A549 (cell line): ENCODE data around the gene MYO6. TPM values are rescaled to one million over a fixed set of nuclear protein-coding genes. Genes with fewer than 3 reads are reported as not detected.

ENCODE experiments used
- ATAC-seq, 2 experiments: fragments of 200-7000 bp in 1 of 2; fragments of >200 bp in 1 of 2; cut with Nextera tagmentation in 1 of 2; cut with Tn5 transposase in 1 of 2; 3 replicates each; pipeline versions ENCODE4 v1.8.0 to v1.9.1; 2018 to 2020; ENCODE audit warnings: mild to moderate bottlenecking in 1 of 2, moderate library complexity in 1 of 2
- CTCF ChIA-PET: fragments of 300-600 bp; sonication (Branson Sonifier 250); formaldehyde crosslinking; extraction: SDS; loops from one replicate; lab custom pipeline; 2021; ENCODE audit warnings: antibody characterized with exemption, inconsistent platforms; lab: Yijun Ruan, JAX
- POLR2A ChIA-PET: fragments of 350-600 bp; formaldehyde crosslinking; extraction: SDS; loops from one replicate; lab custom pipeline; 2021; ENCODE audit warnings: antibody characterized with exemption, inconsistent platforms; lab: Yijun Ruan, JAX
- DNase-seq, 2 experiments: peaks; one replicate each; pipeline versions ENCODE4 v3.0.0 to v3.0.0-alpha.2; 2011 to 2016; ENCODE audit warnings: low read depth in 1 of 2, low spot score in 1 of 2
- FAIRE-seq: peaks from 2 replicates; lab custom pipeline; 2011; peaks lifted over from hg19 to GRCh38; lab: Jason Lieb, UNC
- H3K27ac ChIP-seq, 2 experiments: fragments of >200 bp; sonication (Bioruptor Twin); formaldehyde crosslinking; 3 replicates each; pipeline ENCODE4 v1.5.1; 2016 to 2017
- H3K4me1 ChIP-seq: fragments of >200 bp; sonication (Bioruptor Twin); formaldehyde crosslinking; 3 replicates; pipeline ENCODE4 v1.6.1; 2016
- H3K4me2 ChIP-seq: fragments of >200 bp; sonication (Bioruptor Twin); formaldehyde crosslinking; 3 replicates; pipeline ENCODE4 v1.6.1; 2016
- H3K4me3 ChIP-seq: fragments of >200 bp; sonication (Bioruptor Twin); formaldehyde crosslinking; 3 replicates; pipeline ENCODE4 v1.5.1; 2016
- H3K9me3 ChIP-seq: fragments of >200 bp; sonication (Bioruptor Twin); formaldehyde crosslinking; 3 replicates; pipeline ENCODE4 v1.6.1; 2016
- ATOH8 ChIP-seq: fragments of 250-450 bp; sonication (Bioruptor Pico); IDR thresholded peaks from 2 replicates; pipeline ENCODE4 v1.5.0; 2020; ENCODE audit warnings: low read depth, mild to moderate bottlenecking, moderate library complexity
- CBX2 ChIP-seq: fragments of 200-600 bp; sonication (generic); IDR thresholded peaks from 2 replicates; pipeline ENCODE4 v1.6.1; 2016; ENCODE audit warnings: low read depth, mild to moderate bottlenecking, borderline replicate concordance
- CBX8 ChIP-seq: fragments of 200-600 bp; sonication (generic); IDR thresholded peaks from 2 replicates; pipeline ENCODE4 v1.6.1; 2016
- CHD2 ChIP-seq: fragments of 150-350 bp; IDR thresholded peaks from 2 replicates; pipeline ENCODE4 v1.6.1; 2014; ENCODE audit warnings: low read length; ENCODE audit not compliant: partially characterized antibody
- FOSL2 ChIP-seq, 2 experiments: fragments of 450-650 bp in 1 of 2; fragments of >200 bp in 1 of 2; sonication (Bioruptor Twin) in 1 of 2; formaldehyde crosslinking; IDR thresholded peaks; 2 replicates each; pipeline versions ENCODE4 v1.5.0 to v1.6.1; 2016 to 2020; ENCODE audit warnings: mild to moderate bottlenecking in 1 of 2, moderate library complexity in 1 of 2
- GATA3 ChIP-seq: IDR thresholded peaks from 2 replicates; pipeline ENCODE4 v1.6.1; 2012; ENCODE audit warnings: borderline replicate concordance
- HDAC2 ChIP-seq: fragments of 200-600 bp; sonication (generic); IDR thresholded peaks from 2 replicates; pipeline ENCODE4 v1.6.1; 2016
- HEYL ChIP-seq: fragments of 250-450 bp; sonication (Bioruptor Pico); IDR thresholded peaks from 2 replicates; pipeline ENCODE4 v1.8.0; 2021; ENCODE audit warnings: mild to moderate bottlenecking, moderate library complexity
- HMGXB4 ChIP-seq: fragments of 250-450 bp; sonication (Bioruptor Pico); IDR thresholded peaks from 2 replicates; pipeline ENCODE4 v1.5.0; 2021; ENCODE audit warnings: mild to moderate bottlenecking, moderate library complexity, borderline replicate concordance
- HOXB5 ChIP-seq: fragments of 250-450 bp; sonication (Bioruptor Pico); IDR thresholded peaks from 2 replicates; pipeline ENCODE4 v1.5.0; 2020; ENCODE audit warnings: mild to moderate bottlenecking, moderate library complexity
- JUN ChIP-seq, 2 experiments: fragments of >200 bp; sonication (Bioruptor Twin); formaldehyde crosslinking; IDR thresholded peaks; 2 replicates in 1 of 2; 3 replicates in 1 of 2; pipeline ENCODE4 v1.6.1; 2016 to 2017
- MAFK ChIP-seq: fragments of 450-650 bp; IDR thresholded peaks from 2 replicates; pipeline ENCODE4 v1.6.1; 2014; ENCODE audit not compliant: partially characterized antibody
- MAX ChIP-seq: IDR thresholded peaks from 2 replicates; pipeline ENCODE4 v1.6.1; 2012
- NPAS2 ChIP-seq: fragments of 250-450 bp; sonication (Bioruptor Pico); IDR thresholded peaks from 2 replicates; pipeline ENCODE4 v1.8.0; 2022; ENCODE audit warnings: mild to moderate bottlenecking, moderate library complexity, borderline replicate concordance
- PHF8 ChIP-seq: fragments of 200-600 bp; sonication (generic); IDR thresholded peaks from 2 replicates; pipeline ENCODE4 v1.6.1; 2016; ENCODE audit warnings: low read depth, mild to moderate bottlenecking, antibody characterized with exemption, moderate library complexity, borderline replicate concordance
- POLR2AphosphoS2 ChIP-seq: conservative IDR thresholded peaks from 2 replicates; pipeline ENCODE4 v1.6.1; 2012; ENCODE audit warnings: low read length, improper control_type of control experiment, inconsistent platforms
- RAD21 ChIP-seq, 2 experiments: fragments of >200 bp in 1 of 2; sonication (Bioruptor Twin) in 1 of 2; formaldehyde crosslinking in 1 of 2; IDR thresholded peaks in 1 of 2; conservative IDR thresholded peaks in 1 of 2; 2 replicates in 1 of 2; 3 replicates in 1 of 2; pipeline ENCODE4 v1.6.1; 2012 to 2018; ENCODE audit warnings: inconsistent platforms in 1 of 2
- REST ChIP-seq: fragments of 200-600 bp; sonication (generic); IDR thresholded peaks from 2 replicates; pipeline ENCODE4 v1.6.1; 2016; ENCODE audit warnings: antibody characterized with exemption, mild to moderate bottlenecking, moderate library complexity
- RFX5 ChIP-seq: fragments of 450-650 bp; IDR thresholded peaks from 2 replicates; pipeline ENCODE4 v1.7.1; 2014; ENCODE audit warnings: antibody characterized with exemption, mild to moderate bottlenecking, moderate library complexity
- RNF2 ChIP-seq: fragments of 200-600 bp; sonication (generic); IDR thresholded peaks from 2 replicates; pipeline ENCODE4 v1.6.1; 2016; ENCODE audit warnings: low read depth, mild to moderate bottlenecking, antibody characterized with exemption, moderate library complexity, borderline replicate concordance
- ZNF302 ChIP-seq: fragments of 250-450 bp; sonication (Bioruptor Pico); IDR thresholded peaks from 2 replicates; pipeline ENCODE4 v1.9.0; 2021; ENCODE audit warnings: inconsistent platforms, mild to moderate bottlenecking, moderate library complexity
- ZSCAN20 ChIP-seq: fragments of 250-450 bp; sonication (Bioruptor Pico); IDR thresholded peaks from 2 replicates; pipeline ENCODE4 v1.8.0; 2022; ENCODE audit warnings: mild to moderate bottlenecking, moderate library complexity
- WGBS: methylation state at CpG from one replicate; pipeline ENCODE4 v1.1.6; 2017; ENCODE audit errors: missing lambda C conversion rate; 5-methylcytosine and 5-hydroxymethylcytosine counted together
- polyA plus RNA-seq, 4 experiments: library from polyadenylated mRNA; depleted of rRNA in 3 of 4; stranded (reverse); fragments of >200 nt; fragmentation: RNase III in 1 of 4; extraction: RNeasy Plus Mini Kit Qiagen cat#74134 plus additional on column Dnase treatment in 1 of 4; gene quantifications; 2 replicates in 3 of 4; 3 replicates in 1 of 4; pipeline ENCODE4 v1.2.3, GENCODE V29; 2011 to 2017

The MYO6 gene
- polyA plus RNA-seq, 2 of the 4 experiments (the other 2 are of a cell fraction), result 10.8 to 17.3 TPM

- POLR2A ChIA-PET, result no interaction called here
- Histone ChIP-seq H3K4me1 (no peaks in the 10 kb centered on the region), H3K4me2 (no peak overlapping the region)
These were observed 51.1 kb downstream of the MYO6 start for GRCh38 chr6:75800133-75800532.

GRCh38 chr6:75800708-75801505 is 51.9 kb downstream of the MYO6 start:
- H3K4me2 ChIP-seq, result no peak overlapping the region
- ChIA-PET POLR2A (no interaction called here), CTCF (no interaction called here)
- 90% methylated on average over 9 of the region's 9 CpGs for WGBS
- H3K9me3 ChIP-seq, result no peaks in the 10 kb centered on the region
- FAIRE-seq (no peak), ATAC-seq (no peak), DNase-seq (no peak)
- no peak overlapping the region for H3K27ac ChIP-seq
- no peaks in the 10 kb centered on the region for H3K4me1 ChIP-seq
- no peak overlapping the region for H3K4me3 ChIP-seq
- TF ChIP-seq ATOH8 (CRISPR knock-in tag) (no peak), RNF2 (no peak), POLR2AphosphoS2 (no peak), RFX5 (no peak), CBX2 (no peak), MAX (no peak), HDAC2 (no peak), NPAS2 (CRISPR knock-in tag) (no peak), MAFK (no peak), ZSCAN20 (CRISPR knock-in tag) (no peak), RAD21 (conservative IDR thresholded peaks at IDR 0.05 in 1 of 2, IDR thresholded peaks at IDR 0.05 in 1 of 2) (no peak), FOSL2 (IDR thresholded peaks at IDR 0.05) (no peak), FOSL2 (CRISPR knock-in tag; IDR thresholded peaks at IDR 0.05) (no peak), PHF8 (no peak), CHD2 (no peak), JUN (IDR thresholded peaks at IDR 0.05) (no peak), REST (no peak), GATA3 (no peak)

More at GRCh38 chr6:75800133-75800532, 51.1 kb downstream of the MYO6 start:
- H3K27ac ChIP-seq, result no peak overlapping the region
- CTCF ChIA-PET, result no interaction called here
- no peaks in the 10 kb centered on the region for H3K9me3 ChIP-seq
- WGBS, result 94% methylated on average over 4 of the region's 4 CpGs
- DNase-seq (no peak), FAIRE-seq (no peak), ATAC-seq (no peak)
- TF ChIP-seq CBX8 (no peak), ZNF302 (CRISPR knock-in tag) (no peak), HMGXB4 (CRISPR knock-in tag) (no peak), HEYL (CRISPR knock-in tag) (no peak), HOXB5 (CRISPR knock-in tag) (no peak)
- no peak overlapping the region for H3K4me3 ChIP-seq
